AG09309 (cell line): ENCODE measurements around the gene CLNK.

Experiments used
- DNase-seq: peaks from one replicate; pipeline ENCODE4 v3.0.0-alpha.2; 2010; ENCODE audit warnings: low read depth
- H3K4me3 ChIP-seq: 2 replicates; pipeline ENCODE4 v1.5.1; 2011; ENCODE audit warnings: mild to moderate bottlenecking, low read depth, low read length, moderate library complexity; ENCODE audit not compliant: control insufficient read depth
- CTCF ChIP-seq: IDR thresholded peaks from 2 replicates; pipeline ENCODE4 v1.5.1; 2011; ENCODE audit warnings: mild to moderate bottlenecking, low read depth, low read length, inconsistent platforms; ENCODE audit not compliant: insufficient read depth, control insufficient read depth; ENCODE audit errors: missing control alignments

Gene CLNK

GRCh38 chr4:10606483-10607155 is 77.9 kb downstream of the CLNK start:
- DNase-seq = no peak
- TF ChIP-seq CTCF = no peak
- no peak overlapping the region for H3K4me3 ChIP-seq

- no peak overlapping the region for H3K4me3 ChIP-seq
- no peak for DNase-seq
- no peak for TF ChIP-seq CTCF
Observed at GRCh38 chr4:10605746-10606482, 78.7 kb downstream of the CLNK start.

- TF ChIP-seq CTCF = no peak
- DNase-seq = no peak
- no peak overlapping the region for H3K4me3 ChIP-seq
Observed at GRCh38 chr4:10605031-10605430, 79.5 kb downstream of the CLNK start.

GRCh38 chr4:10599574-10599973 is 85.0 kb downstream of the CLNK start:
- DNase-seq = no peak
- no peak overlapping the region for H3K4me3 ChIP-seq
- TF ChIP-seq CTCF = no peak

- TF ChIP-seq CTCF = no peak
- H3K4me3 ChIP-seq = no peak overlapping the region
- DNase-seq = no peak
Observed at GRCh38 chr4:10598829-10599228, 85.7 kb downstream of the CLNK start.

- H3K4me3 ChIP-seq = no peak overlapping the region
- no peak for DNase-seq
- TF ChIP-seq CTCF = no peak
Observed at GRCh38 chr4:10596586-10597290, 87.8 kb downstream of the CLNK start.
